Lung (tissue), 12 donors: ENCODE measurements around the gene C4BPB. TPM values are rescaled to one million over a fixed set of nuclear protein-coding genes. Genes with fewer than 3 reads are reported as not detected.

Source experiments
- ATAC-seq: fragments of 200-7000 bp; cut with Tn5 transposase; one replicate; pipeline ENCODE4 v1.9.1; 2020; ENCODE audit warnings: moderate number of reproducible peaks; ENCODE audit not compliant: insufficient read depth, low FRiP score
- DNase-seq, 3 donors: peaks; one replicate each; pipeline ENCODE4 v3.0.0-alpha.2; 2013 to 2017
- H3K27ac ChIP-seq, 2 donors: one replicate each; pipeline ENCODE4 v1.5.1; 2013; ENCODE audit warnings: mild to moderate bottlenecking in 2 of 2, moderate library complexity in 2 of 2, control low read depth in 1 of 2, inconsistent platforms in 1 of 2, low read depth in 1 of 2, low read length in 1 of 2
- H3K27me3 ChIP-seq, 3 donors: one replicate each; pipeline ENCODE4 v1.5.1; 2013; ENCODE audit warnings: low read length in 2 of 3; ENCODE audit not compliant: control insufficient read depth in 3 of 3, insufficient read depth in 3 of 3
- H3K36me3 ChIP-seq, 4 donors: one replicate each; pipeline ENCODE4 v1.5.1; 2013; ENCODE audit warnings: low read length in 4 of 4, mild to moderate bottlenecking in 1 of 4, moderate library complexity in 1 of 4; ENCODE audit not compliant: control insufficient read depth in 4 of 4, insufficient read depth in 4 of 4
- H3K4me1 ChIP-seq, 5 donors: one replicate each; pipeline ENCODE4 v1.5.1; 2013; ENCODE audit warnings: low read length in 5 of 5, mild to moderate bottlenecking in 2 of 5, moderate library complexity in 1 of 5; ENCODE audit not compliant: control insufficient read depth in 5 of 5, insufficient read depth in 5 of 5
- H3K4me3 ChIP-seq: one replicate; pipeline ENCODE4 v1.5.1; 2013; ENCODE audit warnings: mild to moderate bottlenecking, control low read depth, moderate library complexity
- H3K9ac ChIP-seq, 2 donors: one replicate each; pipeline ENCODE4 v1.5.1; 2013; ENCODE audit warnings: low read length in 2 of 2, control low read depth in 1 of 2; ENCODE audit not compliant: insufficient read depth in 1 of 2
- H3K9me3 ChIP-seq, 4 donors: one replicate each; pipeline ENCODE4 v1.5.1; 2013; ENCODE audit warnings: low read length in 3 of 4, mild to moderate bottlenecking in 1 of 4, moderate library complexity in 1 of 4; ENCODE audit not compliant: control insufficient read depth in 4 of 4, insufficient read depth in 3 of 4
- WGBS, 2 donors: extraction: QIAGEN DNeasy Blood & Tissue Kit; methylation state at CpG; one replicate each; pipeline ENCODE4 v1.1.7; 2013; 5-methylcytosine and 5-hydroxymethylcytosine counted together
- polyA plus RNA-seq, 2 donors: library from polyadenylated mRNA; stranded (reverse); fragments of 200-250 nt; gene quantifications; one replicate each; pipeline ENCODE4 v1.2.1, GENCODE V29; 2013
- total RNA-seq, 2 donors: library from RNA; depleted of rRNA in 1 of 2; stranded (reverse); fragments of >200 nt in 1 of 2; gene quantifications; one replicate each; pipeline ENCODE4 v1.2.1, GENCODE V29; 2014 to 2021
- TF ChIP-seq, protein P1 (sequence below): IDR thresholded peaks from 2 replicates; pipeline ENCODE4 v1.5.1; 2012; ENCODE audit warnings: mild to moderate bottlenecking; ENCODE audit errors: control extremely low read depth, extremely low read depth
- donor health status: control.
- donor health status: control.
- donor health status: Bipolar disorder and iron deficiency.
- donor health status: healthy.
- donor health status: DM: yes; HTN: yes; CAD: no.

C4BPB gene
- total and polyA plus RNA-seq, 4 donors = 2.6 to 6.5 (median 4.7) TPM

DNA sequence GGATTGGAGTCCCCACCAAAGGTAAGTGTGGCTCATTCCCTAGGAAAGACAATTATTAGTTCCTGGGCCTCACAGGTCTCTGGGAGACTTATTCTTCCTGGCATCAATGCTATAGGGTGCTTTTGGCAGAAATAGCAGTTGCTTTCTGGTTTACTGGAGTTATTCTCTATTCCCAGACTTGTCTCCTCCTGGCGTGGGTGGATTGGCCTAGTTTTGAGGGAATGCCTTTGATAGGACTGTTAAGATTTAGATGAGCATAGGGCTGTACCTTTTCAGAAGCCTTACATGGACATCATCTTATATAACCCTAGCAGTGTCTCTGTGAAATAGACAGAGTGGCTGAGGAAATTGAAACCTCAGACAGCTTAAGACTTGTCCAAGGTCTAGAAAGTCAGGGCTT, 26.6 kb upstream of the C4BPB start:
- no peak overlapping the region for H3K27ac ChIP-seq
- no peak for ATAC-seq
- 96 to 97% methylated on average over 1 of the region's 1 CpG for WGBS, 2 donors
- no peaks in the 10 kb centered on the region for H3K27me3 ChIP-seq
- H3K4me3 ChIP-seq = no peak overlapping the region
- peaks cover 0 to 5% (median 0%) of the 10 kb centered on the region in 5 donors for H3K4me1 ChIP-seq
- no peak overlapping the region for H3K9ac ChIP-seq
- peaks cover 4 to 22% (median 17%) of the 10 kb centered on the region in 4 donors for H3K36me3 ChIP-seq
- no peak for DNase-seq
- TF ChIP-seq, protein P1, sequence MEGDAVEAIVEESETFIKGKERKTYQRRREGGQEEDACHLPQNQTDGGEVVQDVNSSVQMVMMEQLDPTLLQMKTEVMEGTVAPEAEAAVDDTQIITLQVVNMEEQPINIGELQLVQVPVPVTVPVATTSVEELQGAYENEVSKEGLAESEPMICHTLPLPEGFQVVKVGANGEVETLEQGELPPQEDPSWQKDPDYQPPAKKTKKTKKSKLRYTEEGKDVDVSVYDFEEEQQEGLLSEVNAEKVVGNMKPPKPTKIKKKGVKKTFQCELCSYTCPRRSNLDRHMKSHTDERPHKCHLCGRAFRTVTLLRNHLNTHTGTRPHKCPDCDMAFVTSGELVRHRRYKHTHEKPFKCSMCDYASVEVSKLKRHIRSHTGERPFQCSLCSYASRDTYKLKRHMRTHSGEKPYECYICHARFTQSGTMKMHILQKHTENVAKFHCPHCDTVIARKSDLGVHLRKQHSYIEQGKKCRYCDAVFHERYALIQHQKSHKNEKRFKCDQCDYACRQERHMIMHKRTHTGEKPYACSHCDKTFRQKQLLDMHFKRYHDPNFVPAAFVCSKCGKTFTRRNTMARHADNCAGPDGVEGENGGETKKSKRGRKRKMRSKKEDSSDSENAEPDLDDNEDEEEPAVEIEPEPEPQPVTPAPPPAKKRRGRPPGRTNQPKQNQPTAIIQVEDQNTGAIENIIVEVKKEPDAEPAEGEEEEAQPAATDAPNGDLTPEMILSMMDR = no peak
- no peaks in the 10 kb centered on the region for H3K9me3 ChIP-seq

DNA sequence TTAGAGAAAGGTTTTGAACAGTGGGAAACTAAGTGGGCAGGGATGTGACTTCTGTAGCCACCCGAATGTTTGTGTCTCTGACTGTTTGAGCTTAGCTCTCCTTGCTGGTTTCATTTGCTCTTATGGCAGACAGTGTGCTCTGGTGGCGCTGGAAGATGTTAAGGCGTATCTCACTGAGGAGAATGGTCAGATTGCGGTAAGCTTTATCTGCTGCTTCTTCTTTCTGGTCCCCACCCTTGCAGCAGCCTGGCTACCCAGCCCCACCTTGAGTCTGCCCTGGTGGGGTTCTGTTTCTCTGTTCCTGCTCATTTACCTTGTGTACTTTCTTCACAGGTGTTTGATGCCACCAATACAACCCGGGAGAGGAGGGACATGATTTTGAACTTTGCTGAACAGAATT, 25.6 kb upstream of the C4BPB start:
- no peak for ATAC-seq
- no peak overlapping the region for H3K9ac ChIP-seq
- no peak for DNase-seq
- no peaks in the 10 kb centered on the region for H3K27me3 ChIP-seq
- H3K4me3 ChIP-seq = no peak overlapping the region
- no peak overlapping the region for H3K27ac ChIP-seq
- TF ChIP-seq, protein P1 = no peak
- peaks cover 8 to 24% (median 20%) of the 10 kb centered on the region in 4 donors for H3K36me3 ChIP-seq
- WGBS, 2 donors = 93 to 97% methylated on average over 5 of the region's 5 CpGs
- H3K4me1 ChIP-seq = peaks cover 0 to 5% (median 2%) of the 10 kb centered on the region in 5 donors
- H3K9me3 ChIP-seq = no peaks in the 10 kb centered on the region

DNA sequence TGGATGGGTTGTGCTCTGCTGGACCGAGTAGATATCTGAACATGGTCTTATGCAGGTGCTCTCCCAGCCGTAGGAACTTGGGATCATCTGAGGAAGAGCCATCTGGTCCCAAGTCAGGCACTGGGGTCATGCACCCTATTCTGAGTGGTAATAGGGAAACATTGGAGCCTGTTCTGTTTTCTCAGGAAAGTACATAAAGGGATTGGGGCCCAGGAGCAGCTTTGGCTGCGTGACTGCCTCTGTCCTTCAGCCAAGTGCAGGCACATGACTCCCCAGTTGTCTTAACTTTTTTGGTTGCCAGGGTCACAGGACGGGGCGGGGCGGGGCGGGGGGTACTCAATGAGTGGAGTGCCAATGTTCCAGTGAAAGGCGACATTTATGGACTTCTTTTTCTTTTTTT, 24.1 kb upstream of the C4BPB start:
- ATAC-seq (peak; percentile 10), DNase-seq (peak; percentile 49 to 67 (median 55))
- TF ChIP-seq, protein P1 = no peak
- peaks cover 0 to 5% (median 2%) of the 10 kb centered on the region in 5 donors for H3K4me1 ChIP-seq
- no peak overlapping the region for H3K4me3 ChIP-seq
- 79 to 92% methylated on average over 8 of the region's 8 CpGs for WGBS, 2 donors
- peak overlapping the region; percentile 62 to 76 for H3K27ac ChIP-seq
- no peak overlapping the region for H3K9ac ChIP-seq
- H3K36me3 ChIP-seq = peaks cover 8 to 27% (median 22%) of the 10 kb centered on the region in 4 donors
- H3K9me3 ChIP-seq = no peaks in the 10 kb centered on the region
- H3K27me3 ChIP-seq = no peaks in the 10 kb centered on the region

DNA sequence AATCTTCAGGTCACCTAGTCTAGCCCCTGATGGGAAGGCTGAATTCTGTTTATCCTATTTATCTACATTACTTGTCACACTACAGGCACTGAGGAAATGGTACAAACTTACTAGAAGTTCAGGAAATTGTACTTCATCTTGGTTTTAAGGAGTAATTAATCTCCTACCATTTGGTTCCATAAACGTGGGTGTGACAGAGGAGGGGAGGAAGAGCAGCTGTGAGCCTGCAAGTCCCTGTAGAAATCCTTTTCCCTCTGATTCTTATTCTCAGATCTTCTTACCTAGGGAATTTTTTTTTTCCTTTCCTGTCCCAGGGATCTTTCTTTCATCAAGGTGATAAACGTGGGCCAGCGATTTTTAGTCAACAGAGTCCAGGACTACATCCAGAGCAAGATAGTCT, 21.5 kb upstream of the C4BPB start:
- TF ChIP-seq, protein P1 = no peak
- ATAC-seq = no peak
- H3K27ac ChIP-seq = peak overlapping the region in 1 of 2 donors; percentile 21
- H3K4me3 ChIP-seq = no peak overlapping the region
- DNase-seq = no peak
- H3K4me1 ChIP-seq = peaks cover 0 to 7% (median 5%) of the 10 kb centered on the region in 5 donors
- peaks cover 12 to 29% (median 23%) of the 10 kb centered on the region in 4 donors for H3K36me3 ChIP-seq
- no peaks in the 10 kb centered on the region for H3K27me3 ChIP-seq
- H3K9me3 ChIP-seq = no peaks in the 10 kb centered on the region
- WGBS, 2 donors = 56 to 60% methylated on average over 3 of the region's 3 CpGs
- H3K9ac ChIP-seq = no peak overlapping the region
